ENCODE results near the gene ST3GAL5. TPM values are rescaled to one million over a fixed set of nuclear protein-coding genes. Genes with fewer than 3 reads are reported as not detected.

ST3GAL5 gene
- total RNA-seq, 1 experiment from 2014 or later: 3.8 TPM

DNA sequence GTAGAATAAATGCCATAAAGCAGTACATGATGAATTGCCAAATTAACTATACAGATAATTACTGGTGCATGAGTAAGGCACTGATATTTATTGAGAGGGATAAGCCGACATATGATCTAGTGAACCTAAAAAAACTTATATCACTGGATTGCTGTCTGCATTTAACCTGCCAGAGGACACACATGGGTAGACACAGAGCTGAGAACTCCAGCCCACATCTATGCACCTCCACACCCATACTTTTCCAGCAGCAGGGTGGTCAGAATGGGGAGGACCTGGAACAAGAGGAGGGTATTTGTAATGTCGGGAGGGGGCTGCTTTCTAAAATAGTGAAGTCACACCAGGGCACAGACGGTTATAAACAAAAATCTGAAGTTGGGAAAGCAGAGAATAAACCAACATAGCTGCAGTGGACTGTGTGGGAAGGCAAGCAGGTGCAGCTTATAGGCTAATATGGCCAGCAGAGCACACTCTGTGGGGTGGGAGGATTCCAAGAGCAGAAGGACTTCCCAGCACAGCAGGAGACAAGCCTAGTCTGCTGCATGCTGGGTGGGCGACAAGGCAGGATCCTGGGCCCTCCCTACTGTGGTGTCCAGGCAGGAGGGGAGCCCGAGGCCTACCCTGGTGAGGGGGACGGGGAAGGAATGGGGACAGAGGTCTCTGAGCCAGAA is 17.2 kb downstream of the ST3GAL5 start:
- H3K27me3 Mint-ChIP-seq (ENCODE audit: unreplicated experiment): peaks cover 59% of the 10 kb centered on the region
- no peak overlapping the region for H3K4me3 Mint-ChIP-seq (ENCODE audit: low read depth, unreplicated experiment)
- intact Hi-C loops (cut with micrococcal nuclease; ENCODE audit: unreplicated experiment): no loop called here
- TF ChIP-seq, protein P1, sequence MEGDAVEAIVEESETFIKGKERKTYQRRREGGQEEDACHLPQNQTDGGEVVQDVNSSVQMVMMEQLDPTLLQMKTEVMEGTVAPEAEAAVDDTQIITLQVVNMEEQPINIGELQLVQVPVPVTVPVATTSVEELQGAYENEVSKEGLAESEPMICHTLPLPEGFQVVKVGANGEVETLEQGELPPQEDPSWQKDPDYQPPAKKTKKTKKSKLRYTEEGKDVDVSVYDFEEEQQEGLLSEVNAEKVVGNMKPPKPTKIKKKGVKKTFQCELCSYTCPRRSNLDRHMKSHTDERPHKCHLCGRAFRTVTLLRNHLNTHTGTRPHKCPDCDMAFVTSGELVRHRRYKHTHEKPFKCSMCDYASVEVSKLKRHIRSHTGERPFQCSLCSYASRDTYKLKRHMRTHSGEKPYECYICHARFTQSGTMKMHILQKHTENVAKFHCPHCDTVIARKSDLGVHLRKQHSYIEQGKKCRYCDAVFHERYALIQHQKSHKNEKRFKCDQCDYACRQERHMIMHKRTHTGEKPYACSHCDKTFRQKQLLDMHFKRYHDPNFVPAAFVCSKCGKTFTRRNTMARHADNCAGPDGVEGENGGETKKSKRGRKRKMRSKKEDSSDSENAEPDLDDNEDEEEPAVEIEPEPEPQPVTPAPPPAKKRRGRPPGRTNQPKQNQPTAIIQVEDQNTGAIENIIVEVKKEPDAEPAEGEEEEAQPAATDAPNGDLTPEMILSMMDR (IDR thresholded peaks at IDR 0.05; ENCODE audit: unreplicated experiment): no peak
- peaks cover 5% of the 10 kb centered on the region for H3K36me3 Mint-ChIP-seq (ENCODE audit: insufficient read depth, unreplicated experiment)
- no TSS peak for BruUV-seq (replicated peaks)
- H3K9me3 Mint-ChIP-seq (ENCODE audit: low read depth, unreplicated experiment): no peaks in the 10 kb centered on the region
- CTCF ChIA-PET: no interaction called here
- H3K4me1 Mint-ChIP-seq (ENCODE audit: low read depth, unreplicated experiment): no peaks in the 10 kb centered on the region
- H3K27ac Mint-ChIP-seq (ENCODE audit: unreplicated experiment): no peak overlapping the region
- DNase-seq: no peak

DNA sequence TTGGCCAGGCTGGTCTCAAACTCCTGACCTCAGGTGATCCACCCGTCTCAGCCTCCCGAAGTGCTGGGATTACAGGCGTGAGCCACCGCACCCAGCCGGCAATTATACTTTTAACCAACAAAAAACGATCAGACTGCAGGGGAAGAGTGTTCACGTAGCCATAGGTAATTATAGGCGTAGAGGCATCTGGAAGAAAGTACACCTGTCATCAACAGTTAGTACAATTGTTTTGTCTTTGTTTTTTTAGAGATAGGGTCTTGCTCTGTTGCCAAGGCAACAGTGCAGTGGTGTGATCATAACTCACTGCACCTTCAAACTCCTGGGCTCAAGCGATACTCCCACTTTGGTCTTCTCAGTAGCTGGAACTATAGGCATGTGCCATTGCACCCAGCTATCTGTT is 20.0 kb downstream of the ST3GAL5 start:
- DNase-seq: no peak
- no peaks in the 10 kb centered on the region for H3K4me1 Mint-ChIP-seq (ENCODE audit: low read depth, unreplicated experiment)
- H3K36me3 Mint-ChIP-seq (ENCODE audit: insufficient read depth, unreplicated experiment): peaks cover 5% of the 10 kb centered on the region
- intact Hi-C loops (cut with micrococcal nuclease; ENCODE audit: unreplicated experiment): no loop called here
- CTCF ChIA-PET: interaction anchor here (0.6 to 0.7 kb wide), 2 partner anchors 9 to 145 kb away, joined by 3 to 4 read pairs; no protein-coding TSS in a partner anchor
- H3K27me3 Mint-ChIP-seq (ENCODE audit: unreplicated experiment): peaks cover 47% of the 10 kb centered on the region
- BruUV-seq (replicated peaks): no TSS peak
- H3K9me3 Mint-ChIP-seq (ENCODE audit: low read depth, unreplicated experiment): no peaks in the 10 kb centered on the region
- TF ChIP-seq, protein P1 (IDR thresholded peaks at IDR 0.05; ENCODE audit: unreplicated experiment): no peak
- no peak overlapping the region for H3K27ac Mint-ChIP-seq (ENCODE audit: unreplicated experiment)
- no peak overlapping the region for H3K4me3 Mint-ChIP-seq (ENCODE audit: low read depth, unreplicated experiment)

DNA sequence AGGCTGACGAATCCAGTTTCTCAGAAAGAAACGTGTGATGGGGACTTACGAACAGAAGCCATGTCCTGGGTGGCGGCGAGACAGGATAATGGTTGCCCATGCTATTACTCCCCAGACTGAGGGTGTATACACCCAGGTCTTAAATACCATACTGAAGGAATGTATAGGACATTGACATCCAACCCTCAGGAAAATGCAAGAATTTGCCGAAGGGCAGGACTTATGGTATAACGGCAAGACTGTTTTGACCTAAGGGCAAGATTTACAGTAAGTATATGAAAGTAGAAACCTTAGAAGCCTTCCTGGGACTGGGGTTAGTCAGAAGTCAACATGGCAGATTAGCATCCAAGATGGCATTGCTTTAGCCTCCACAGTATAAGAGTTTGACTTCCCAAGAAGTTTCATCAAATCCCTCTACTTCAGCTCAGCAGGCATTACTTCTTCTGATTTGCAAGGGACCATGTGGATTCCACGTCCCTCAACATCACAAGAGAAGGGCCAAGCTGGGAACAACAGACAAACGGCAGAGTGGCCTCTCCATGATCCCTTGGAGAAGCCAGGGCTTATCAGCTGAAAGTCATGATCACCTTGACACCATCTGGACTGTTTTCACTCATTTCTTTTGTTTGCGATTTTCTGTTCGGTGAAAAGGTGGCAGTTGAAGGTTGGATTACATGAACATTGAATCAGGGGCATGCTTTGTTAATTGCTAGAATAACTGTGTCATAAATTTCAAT is 21.1 kb downstream of the ST3GAL5 start:
- intact Hi-C loops (cut with micrococcal nuclease; ENCODE audit: unreplicated experiment): no loop called here
- no peak overlapping the region for H3K27ac Mint-ChIP-seq (ENCODE audit: unreplicated experiment)
- BruUV-seq (replicated peaks): no TSS peak
- H3K27me3 Mint-ChIP-seq (ENCODE audit: unreplicated experiment): peaks cover 47% of the 10 kb centered on the region
- H3K4me3 Mint-ChIP-seq (ENCODE audit: low read depth, unreplicated experiment): no peak overlapping the region
- CTCF ChIA-PET: no interaction called here
- H3K9me3 Mint-ChIP-seq (ENCODE audit: low read depth, unreplicated experiment): no peaks in the 10 kb centered on the region
- no peak for DNase-seq
- H3K4me1 Mint-ChIP-seq (ENCODE audit: low read depth, unreplicated experiment): no peaks in the 10 kb centered on the region
- TF ChIP-seq, protein P1 (IDR thresholded peaks at IDR 0.05; ENCODE audit: unreplicated experiment): no peak
- no peaks in the 10 kb centered on the region for H3K36me3 Mint-ChIP-seq (ENCODE audit: insufficient read depth, unreplicated experiment)

DNA sequence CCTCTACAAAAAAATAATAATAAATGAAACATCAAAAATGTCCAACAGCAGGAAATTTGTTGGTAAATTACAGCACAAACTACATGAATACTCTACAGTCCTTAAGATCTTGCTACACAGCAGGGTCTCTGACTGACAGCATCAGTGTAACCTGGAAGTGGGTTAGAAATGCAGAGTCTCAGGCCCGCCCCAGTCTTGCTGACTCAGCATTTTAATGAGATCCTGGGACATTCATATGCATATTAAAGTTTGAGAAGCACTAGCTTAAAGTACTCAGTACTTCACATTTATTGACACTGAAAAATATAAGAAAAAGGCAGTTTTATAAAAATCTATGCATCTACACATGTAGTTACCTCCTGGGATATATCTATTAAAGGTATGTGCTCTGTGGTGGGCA is 21.7 kb downstream of the ST3GAL5 start:
- CTCF ChIA-PET: interaction anchor here (1.0 kb wide), 1 partner anchor 129 kb away, joined by 3 read pairs; no protein-coding TSS in a partner anchor
- no TSS peak for BruUV-seq (replicated peaks)
- Mint-ChIP-seq H3K4me3 (ENCODE audit: low read depth, unreplicated experiment) (no peak overlapping the region), H3K36me3 (ENCODE audit: insufficient read depth, unreplicated experiment) (no peaks in the 10 kb centered on the region), H3K4me1 (ENCODE audit: low read depth, unreplicated experiment) (no peaks in the 10 kb centered on the region), H3K9me3 (ENCODE audit: low read depth, unreplicated experiment) (no peaks in the 10 kb centered on the region), H3K27ac (ENCODE audit: unreplicated experiment) (no peak overlapping the region), H3K27me3 (ENCODE audit: unreplicated experiment) (peaks cover 42% of the 10 kb centered on the region)
- no peak for DNase-seq
- intact Hi-C loops (cut with micrococcal nuclease; ENCODE audit: unreplicated experiment): no loop called here
- TF ChIP-seq, protein P1 (IDR thresholded peaks at IDR 0.05; ENCODE audit: unreplicated experiment): no peak
